Panc1 (cell line): Measurements from ENCODE around the gene RFX6.

ENCODE experiments used
- CTCF ChIP-seq: fragments of 450-650 bp; IDR thresholded peaks from 2 replicates; pipeline ENCODE4 v1.5.1; 2017; ENCODE audit warnings: mild to moderate bottlenecking
- POLR2AphosphoS5 ChIP-seq: IDR thresholded peaks from 2 replicates; pipeline ENCODE4 v1.6.1; 2012; ENCODE audit warnings: mild to moderate bottlenecking, low read depth, low read length, moderate library complexity
- SIN3A ChIP-seq: IDR thresholded peaks from 2 replicates; pipeline ENCODE4 v1.6.1; 2012; ENCODE audit warnings: low read depth, mild to moderate bottlenecking, low read length, moderate library complexity, borderline replicate concordance; ENCODE audit not compliant: insufficient read depth

DNA sequence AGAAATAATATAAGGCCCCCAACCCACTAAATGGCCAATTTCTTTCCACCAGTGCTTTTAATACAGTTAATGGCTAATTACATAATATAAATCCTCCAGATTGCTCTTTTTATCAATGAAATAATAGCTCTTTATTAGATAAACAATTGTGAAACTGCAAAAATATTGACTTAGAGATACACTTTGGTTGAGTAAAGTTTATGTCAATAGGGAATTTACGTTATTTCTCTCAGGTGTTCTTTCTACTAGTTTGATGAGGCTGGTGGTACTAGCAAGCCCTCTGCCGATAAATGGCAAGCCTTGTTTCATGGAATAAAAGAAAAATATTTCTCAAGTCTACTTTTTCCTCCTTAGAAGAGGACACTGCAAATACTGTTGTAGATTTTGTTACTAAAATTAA lies 18.9 kb downstream of the RFX6 start:
- no peak for TF ChIP-seq POLR2AphosphoS5
- no peak for TF ChIP-seq CTCF
- TF ChIP-seq SIN3A = no peak
